Tibial nerve (tissue), 4 donors: ENCODE results near the gene SLIT3.

Experiments used
- EP300 ChIP-seq, 2 donors: sonication (generic); formaldehyde crosslinking; IDR thresholded peaks; one replicate each; pipeline ENCODE4 v1.6.1; 2017; ENCODE audit warnings: antibody characterized with exemption in 2 of 2, mild to moderate bottlenecking in 1 of 2
- POLR2A ChIP-seq, 2 donors: fragments of 450-650 bp; IDR thresholded peaks; one replicate each; pipeline ENCODE4 v1.6.1; 2017; ENCODE audit warnings: antibody characterized with exemption in 2 of 2, mild to moderate bottlenecking in 2 of 2, moderate library complexity in 2 of 2
- TF ChIP-seq, protein P1 (sequence below), 5 experiments: fragments of 200-600 bp in 3 of 5; fragments of 450-650 bp in 2 of 5; sonication (generic) in 3 of 5; IDR thresholded peaks; one replicate each; pipeline ENCODE4 v1.5.1; 2016 to 2019; ENCODE audit warnings: antibody characterized with exemption in 5 of 5, mild to moderate bottlenecking in 3 of 5, moderate library complexity in 2 of 5

DNA sequence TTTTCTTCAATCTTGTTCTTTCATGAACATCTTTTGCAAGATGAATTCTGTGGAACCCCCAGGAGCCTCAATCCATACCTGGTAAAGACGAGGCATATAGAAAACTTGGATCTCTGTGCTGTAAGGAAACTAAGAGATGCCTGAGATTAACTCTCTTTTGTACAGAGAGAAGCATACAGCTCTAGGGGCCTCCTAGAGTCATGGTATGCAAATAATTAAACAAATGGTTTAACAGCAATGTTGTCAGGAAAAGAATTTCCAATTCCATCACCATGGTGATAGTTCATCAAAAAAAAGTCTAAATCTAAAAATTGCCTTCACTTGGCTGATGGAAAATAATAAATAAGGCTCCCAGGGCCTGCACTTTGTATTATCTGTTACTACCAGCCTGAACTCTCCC lies 275.4 kb downstream of the SLIT3 start:
- TF ChIP-seq POLR2A (IDR thresholded peaks at IDR 0.05), result no peak
- TF ChIP-seq, protein P1, sequence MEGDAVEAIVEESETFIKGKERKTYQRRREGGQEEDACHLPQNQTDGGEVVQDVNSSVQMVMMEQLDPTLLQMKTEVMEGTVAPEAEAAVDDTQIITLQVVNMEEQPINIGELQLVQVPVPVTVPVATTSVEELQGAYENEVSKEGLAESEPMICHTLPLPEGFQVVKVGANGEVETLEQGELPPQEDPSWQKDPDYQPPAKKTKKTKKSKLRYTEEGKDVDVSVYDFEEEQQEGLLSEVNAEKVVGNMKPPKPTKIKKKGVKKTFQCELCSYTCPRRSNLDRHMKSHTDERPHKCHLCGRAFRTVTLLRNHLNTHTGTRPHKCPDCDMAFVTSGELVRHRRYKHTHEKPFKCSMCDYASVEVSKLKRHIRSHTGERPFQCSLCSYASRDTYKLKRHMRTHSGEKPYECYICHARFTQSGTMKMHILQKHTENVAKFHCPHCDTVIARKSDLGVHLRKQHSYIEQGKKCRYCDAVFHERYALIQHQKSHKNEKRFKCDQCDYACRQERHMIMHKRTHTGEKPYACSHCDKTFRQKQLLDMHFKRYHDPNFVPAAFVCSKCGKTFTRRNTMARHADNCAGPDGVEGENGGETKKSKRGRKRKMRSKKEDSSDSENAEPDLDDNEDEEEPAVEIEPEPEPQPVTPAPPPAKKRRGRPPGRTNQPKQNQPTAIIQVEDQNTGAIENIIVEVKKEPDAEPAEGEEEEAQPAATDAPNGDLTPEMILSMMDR (IDR thresholded peaks at IDR 0.05), result no peak
- TF ChIP-seq EP300 (IDR thresholded peaks at IDR 0.05), result no peak
